ENCODE data around the gene KCNAB1. TPM values are rescaled to one million over a fixed set of nuclear protein-coding genes. Genes with fewer than 3 reads are reported as not detected.

The KCNAB1 gene
- total RNA-seq, result under 0.01 and 0.85 TPM in 2 replicates

GRCh38 chr3:156120528-156121251 lies at the start of gene KCNAB1:
KCNAB1 (plus strand) TSS chr3:156120578.

DNA sequence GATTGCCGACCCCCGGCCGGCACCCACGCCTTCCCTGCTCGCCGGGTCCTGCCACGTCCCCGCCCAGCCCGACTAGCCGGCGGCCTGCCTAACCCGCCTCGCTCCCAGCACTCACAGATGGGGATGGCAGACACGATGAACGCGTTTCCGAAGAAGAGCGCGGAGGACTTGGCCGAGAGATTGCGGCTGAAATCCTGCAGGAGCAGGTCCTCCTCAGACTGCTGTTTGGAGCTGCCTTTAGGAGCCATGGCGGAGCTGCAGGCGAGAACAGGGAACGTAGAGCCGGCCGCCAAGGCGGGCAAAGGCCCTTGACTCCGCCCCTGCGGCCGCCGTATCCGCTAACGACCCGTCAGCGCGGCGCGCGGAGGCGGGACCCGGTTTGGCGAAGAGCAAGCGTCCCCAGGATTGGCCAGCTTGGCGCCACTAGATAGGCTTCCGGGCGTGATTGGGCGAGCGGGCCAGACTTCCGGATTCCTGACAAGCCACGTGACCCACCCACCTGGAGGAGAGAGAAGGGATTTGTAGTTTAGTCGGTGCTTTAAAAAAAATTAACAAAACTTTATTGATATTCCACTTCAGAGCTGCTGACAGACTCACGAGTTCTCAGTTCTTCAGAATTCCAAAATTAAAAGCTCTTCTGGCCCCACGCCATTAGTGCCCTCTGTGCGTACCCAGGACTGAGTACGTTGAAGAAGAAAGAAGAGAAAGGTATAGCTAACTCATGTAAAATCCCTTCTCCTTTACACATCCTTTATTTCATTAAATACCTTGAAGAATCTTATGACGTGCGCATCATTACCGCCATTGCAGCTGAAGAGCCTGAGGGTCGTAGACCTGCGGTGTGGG lies 434.7 kb downstream of the KCNAB1 start, which contains the start of gene SSR3:
Gene SSR3 (minus strand): TSS at position 276 of the 846 bp plus-strand sequence. CDS start 28 bp downstream, at position 248.

Other genes starting within 250 kb of the KCNAB1 start
- 28.0 and 54.5 TPM in 2 replicates for gene GMPS, start 249.9 kb upstream of the KCNAB1 start, total RNA-seq

Data from nasal cavity respiratory epithelium epithelial cell of viscerocranial mucosa (primary cell).